ENCODE measurements around the gene AGBL1. TPM values are rescaled to one million over a fixed set of nuclear protein-coding genes. Genes with fewer than 3 reads are reported as not detected.
"Not testable (repeated sequence)": the region's sequence is repeated elsewhere in the genome, so short reads cannot be mapped to it uniquely, and the experiment has no call there.

AGBL1 gene
- total and polyA plus RNA-seq, 8 donors, result under 0.01 to 0.18 TPM; not detected in 6

- WGBS, 5 donors, result 65 to 81% (median 78%) methylated on average over 2 of the region's 2 CpGs
- no peaks in the 10 kb centered on the region for H3K4me1 ChIP-seq
- no peaks in the 10 kb centered on the region for H3K36me3 ChIP-seq
- TF ChIP-seq EP300 (IDR thresholded peaks at IDR 0.05) (no peak), POLR2A (IDR thresholded peaks at IDR 0.05) (no peak), POLR2AphosphoS5 (IDR thresholded peaks at IDR 0.05) (no peak), CTCF (IDR thresholded peaks at IDR 0.05) (no peak)
- peaks cover 0 to 6% (median 0%) of the 10 kb centered on the region in 4 donors for H3K9me3 ChIP-seq
- no peak overlapping the region for H3K4me3 ChIP-seq
- DNase-seq, result no peak
- intact Hi-C loops (cut with DNase I; ENCODE audit: low total_unique reads), result no loop called here
- H3K27ac ChIP-seq, result no peak overlapping the region
- no peaks in the 10 kb centered on the region for H3K27me3 ChIP-seq
These were observed 426.7 kb downstream of the AGBL1 start for GRCh38 chr15:86506401-86506800.

GRCh38 chr15:86515625-86516024, 436.0 kb downstream of the AGBL1 start:
- TF ChIP-seq POLR2AphosphoS5 (IDR thresholded peaks at IDR 0.05) (no peak), CTCF (IDR thresholded peaks at IDR 0.05) (no peak), POLR2A (IDR thresholded peaks at IDR 0.05) (no peak), EP300 (IDR thresholded peaks at IDR 0.05) (no peak)
- H3K4me1 ChIP-seq, result no peaks in the 10 kb centered on the region
- H3K9me3 ChIP-seq, result no peaks in the 10 kb centered on the region
- H3K27me3 ChIP-seq, result no peaks in the 10 kb centered on the region
- no peak for DNase-seq
- intact Hi-C loops (cut with DNase I; ENCODE audit: low total_unique reads), result no loop called here
- WGBS, 5 donors, result 32 to 49% (median 48%) methylated on average over 4 of the region's 4 CpGs
- H3K27ac ChIP-seq, result no peak overlapping the region
- no peak overlapping the region for H3K4me3 ChIP-seq
- no peaks in the 10 kb centered on the region for H3K36me3 ChIP-seq

- Histone ChIP-seq H3K9me3 (peaks cover 0 to 2% (median 0%) of the 10 kb centered on the region in 4 donors), H3K4me1 (no peaks in the 10 kb centered on the region), H3K4me3 (no peak overlapping the region), H3K36me3 (no peaks in the 10 kb centered on the region), H3K27ac (no peak overlapping the region), H3K27me3 (no peaks in the 10 kb centered on the region)
- 78 to 86% (median 81%) methylated on average over 3 of the region's 3 CpGs for WGBS, 5 donors
- TF ChIP-seq POLR2AphosphoS5 (IDR thresholded peaks at IDR 0.05) (no peak), EP300 (IDR thresholded peaks at IDR 0.05) (no peak), CTCF (IDR thresholded peaks at IDR 0.05) (no peak), POLR2A (IDR thresholded peaks at IDR 0.05) (no peak)
- intact Hi-C loops (cut with DNase I; ENCODE audit: low total_unique reads), result no loop called here
- DNase-seq, result no peak
These were observed 443.1 kb downstream of the AGBL1 start for GRCh38 chr15:86522721-86523120.

- no peak overlapping the region for H3K27ac ChIP-seq
- H3K4me1 ChIP-seq, result no peaks in the 10 kb centered on the region
- no peaks in the 10 kb centered on the region for H3K27me3 ChIP-seq
- no peaks in the 10 kb centered on the region for H3K36me3 ChIP-seq
- peaks cover 0 to 5% (median 0%) of the 10 kb centered on the region in 4 donors for H3K9me3 ChIP-seq
- intact Hi-C loops (cut with DNase I; ENCODE audit: low total_unique reads), result no loop called here
- WGBS, 5 donors, result 63 to 85% (median 78%) methylated on average over 4 of the region's 4 CpGs
- no peak for DNase-seq
- H3K4me3 ChIP-seq, result no peak overlapping the region
- TF ChIP-seq CTCF (IDR thresholded peaks at IDR 0.05) (no peak), POLR2AphosphoS5 (IDR thresholded peaks at IDR 0.05) (no peak), POLR2A (IDR thresholded peaks at IDR 0.05) (no peak), EP300 (IDR thresholded peaks at IDR 0.05) (no peak)
These were observed 447.4 kb downstream of the AGBL1 start for GRCh38 chr15:86526938-86527690.

GRCh38 chr15:86528094-86528493, 448.4 kb downstream of the AGBL1 start:
- intact Hi-C loops (cut with DNase I; ENCODE audit: low total_unique reads); H3K27me3 ChIP-seq; DNase-seq; H3K27ac ChIP-seq; H3K4me3 ChIP-seq; H3K36me3 ChIP-seq; H3K4me1 ChIP-seq; H3K9me3 ChIP-seq: not testable (repeated sequence)
- 76 to 89% (median 86%) methylated on average over 23 to 26 of the region's 26 CpGs for WGBS, 5 donors
